ENCODE measurements around the gene CTTN.
A peak's percentile ranks its signal among the peaks of the same experiment; 100 is the strongest.

The CTTN gene

DNA sequence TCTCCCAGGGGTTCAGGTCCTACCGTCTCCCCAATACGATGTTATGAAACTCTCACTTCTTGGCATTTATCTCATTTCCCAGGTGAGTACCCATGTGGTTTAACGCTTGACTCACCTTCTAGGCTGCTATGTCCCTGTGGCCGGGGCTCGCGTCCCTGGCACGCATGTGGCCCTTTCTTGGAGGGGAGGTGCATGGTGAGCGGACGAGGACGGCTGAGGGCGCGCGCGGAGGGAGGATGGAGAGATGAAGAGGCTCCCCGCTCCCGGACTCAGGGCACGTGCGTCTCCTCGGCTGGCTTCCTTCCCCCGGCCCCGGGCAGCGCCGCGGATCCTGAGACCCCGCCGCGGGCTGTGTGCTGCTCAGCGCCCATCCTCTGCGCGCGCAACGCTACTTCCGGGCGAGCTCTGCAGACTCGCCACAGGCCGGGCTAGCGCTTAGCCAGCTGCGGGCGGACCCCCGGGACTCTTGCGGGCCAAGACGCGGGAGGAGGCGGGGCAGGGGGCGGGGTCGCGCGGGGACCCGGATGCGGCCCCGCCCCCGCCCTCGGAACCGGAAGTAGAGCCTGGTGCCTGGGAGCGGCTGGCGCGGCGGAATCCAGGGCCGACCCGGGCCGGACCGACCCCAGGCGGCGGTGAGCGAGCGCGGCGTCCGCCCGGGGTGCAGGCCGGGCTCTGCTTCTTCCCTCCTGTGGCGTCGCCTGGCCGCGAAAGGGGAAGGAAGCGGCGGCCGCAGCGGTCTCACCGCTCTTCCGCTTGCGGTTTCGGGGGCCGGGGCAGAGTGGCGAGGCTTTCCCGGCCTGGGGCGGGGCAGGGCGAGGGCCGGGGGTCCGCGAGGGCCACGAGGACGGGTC, at the start of gene CTTN:
Gene CTTN (plus strand): TSS at position 547 of the 851 bp plus-strand sequence. CDS start 8,769 bp downstream, outside the sequence.
- Histone ChIP-seq H3K4me3 (peak within 1 kb of the TSS; percentile 49 to 91 (median 71)), H3K27ac (peak within 1 kb of the TSS; percentile 46 to 97 (median 91))

DNA sequence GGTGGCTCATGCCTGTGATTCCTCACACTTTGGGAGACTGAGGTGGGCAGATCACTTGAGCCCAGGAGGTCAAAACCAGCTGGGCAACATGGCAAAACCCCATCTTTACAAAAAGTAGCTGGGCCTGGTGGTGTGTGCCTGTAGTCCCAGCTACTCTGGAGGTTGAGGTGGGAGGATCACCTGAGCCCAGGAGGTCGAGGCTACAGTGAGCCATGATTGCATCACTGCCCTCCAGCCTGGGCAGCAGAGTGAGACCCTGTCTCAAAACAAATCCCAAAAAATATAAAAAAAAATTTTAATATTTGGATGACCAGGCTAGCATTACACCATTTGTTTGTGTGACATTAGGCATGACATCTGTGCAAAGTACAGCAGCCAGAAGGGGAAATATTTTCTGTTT, 49.7 kb upstream of the CTTN start:
- Histone ChIP-seq H3K27ac (no peak overlapping the region), H3K4me3 (no peak overlapping the region)

DNA sequence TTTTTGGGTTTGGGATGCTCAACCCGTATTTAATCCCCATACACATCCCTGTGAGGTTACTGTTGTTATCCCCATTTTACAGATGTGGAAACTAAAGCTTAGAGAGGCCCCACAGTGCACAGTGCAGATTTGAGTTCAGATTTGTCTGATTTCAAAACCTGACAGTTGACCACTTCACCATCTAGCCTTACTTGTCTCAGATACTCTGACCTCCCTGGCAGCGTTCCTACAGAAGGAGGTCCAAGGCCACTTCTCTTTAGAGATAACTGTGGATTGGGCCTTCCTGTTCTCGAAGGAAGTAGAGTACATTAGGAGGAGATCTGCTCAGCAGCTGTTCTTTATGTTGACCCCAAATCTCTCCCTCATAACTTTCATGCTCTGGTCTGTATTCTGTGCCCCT, 46.7 kb upstream of the CTTN start:
- H3K27ac ChIP-seq = no peak overlapping the region

DNA sequence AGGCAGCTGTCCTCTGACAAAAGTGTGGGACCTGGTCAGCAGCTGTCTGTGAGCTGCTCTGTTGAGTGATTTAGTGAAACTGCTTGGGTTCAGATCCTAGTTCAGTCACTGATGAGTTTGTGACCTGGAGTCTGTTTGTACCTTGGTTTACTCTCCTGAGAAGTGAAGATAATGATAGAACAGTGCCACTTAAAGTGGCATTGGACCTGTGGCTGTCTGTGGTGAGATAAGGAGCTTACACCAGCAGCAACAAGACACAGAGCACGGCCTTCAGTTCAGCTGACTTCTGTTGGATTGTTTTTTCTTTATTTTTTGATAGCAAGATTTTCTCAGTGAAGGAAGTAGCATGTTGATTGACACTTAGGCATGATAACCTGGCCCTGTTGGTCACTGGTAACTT, 46.2 kb upstream of the CTTN start:
- Histone ChIP-seq H3K4me3 (no peak overlapping the region), H3K27ac (no peak overlapping the region)

More for the DNA sequence above, 46.7 kb upstream of the CTTN start:
- H3K4me3 ChIP-seq = no peak overlapping the region

DNA sequence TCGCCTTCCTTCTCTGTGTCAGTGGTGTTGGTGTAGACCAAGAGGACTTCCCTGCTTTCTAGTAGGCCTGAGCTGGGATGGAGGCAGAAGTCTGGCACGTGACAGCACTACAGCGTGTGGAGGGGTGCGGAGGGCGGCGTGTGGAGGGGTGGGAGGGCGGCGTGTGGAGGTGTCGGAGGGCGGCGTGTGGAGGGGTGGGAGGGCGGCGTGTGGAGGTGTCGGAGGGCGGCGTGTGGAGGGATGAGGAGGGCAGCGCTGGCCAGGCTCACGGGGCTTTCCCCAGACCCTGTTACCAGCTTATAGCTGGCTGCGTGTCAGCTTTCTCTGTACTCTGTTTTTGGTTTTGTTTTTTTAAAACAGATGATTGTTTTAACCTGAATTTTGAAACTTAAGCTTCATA, 45.7 kb upstream of the CTTN start:
- no peak overlapping the region for H3K4me3 ChIP-seq
- no peak overlapping the region for H3K27ac ChIP-seq

DNA sequence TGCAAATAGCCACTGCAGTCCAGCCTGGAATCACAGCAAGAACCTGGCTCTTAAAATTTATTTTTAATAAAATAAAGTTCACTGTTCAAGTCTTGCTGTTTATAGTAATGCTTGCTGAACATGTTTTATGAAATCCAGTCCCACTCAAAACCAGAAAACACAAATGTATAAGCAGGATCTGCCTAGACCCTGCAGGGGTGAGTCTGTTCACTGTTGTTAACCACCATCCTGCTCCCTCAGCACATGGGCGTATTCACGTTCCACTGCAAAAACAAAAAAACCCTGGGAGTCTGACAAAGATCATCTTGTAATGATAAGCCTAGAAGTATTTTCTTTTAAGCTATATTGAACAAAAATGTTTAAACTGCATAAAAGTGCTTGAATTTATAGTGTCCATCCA, 45.0 kb upstream of the CTTN start:
- no peak overlapping the region for H3K4me3 ChIP-seq
- H3K27ac ChIP-seq = no peak overlapping the region

DNA sequence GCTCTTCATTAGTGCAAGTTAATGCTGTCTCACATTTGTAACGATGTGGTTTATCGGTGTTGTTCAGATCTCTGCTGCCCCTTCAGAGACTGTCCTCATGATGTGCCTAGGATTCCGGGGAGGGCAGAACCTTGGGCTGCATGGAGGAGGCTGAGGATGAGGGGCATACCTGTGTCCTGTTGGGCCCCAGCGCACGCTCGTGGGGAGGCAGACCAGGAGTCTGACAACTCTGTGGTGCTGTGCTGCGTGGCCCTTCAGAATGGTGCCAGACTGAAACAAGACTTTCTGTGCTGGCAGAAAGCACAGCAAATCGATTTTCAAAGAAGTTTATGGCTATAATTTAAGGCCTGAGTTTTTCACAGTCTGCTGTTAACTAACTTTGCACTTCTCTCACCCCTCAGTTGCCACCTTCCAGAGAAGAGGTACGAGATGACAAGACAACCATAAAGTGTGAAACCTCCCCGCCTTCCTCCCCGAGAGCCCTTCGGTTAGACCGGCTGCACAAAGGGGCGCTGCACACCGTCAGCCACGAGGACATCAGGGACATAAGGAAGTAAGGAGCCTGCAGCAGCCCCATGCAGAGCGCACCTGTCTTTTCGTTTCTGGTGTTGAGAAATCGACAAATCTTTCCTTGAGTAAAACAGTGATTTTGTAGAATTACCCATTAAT, 44.3 kb upstream of the CTTN start:
- H3K27ac ChIP-seq = no peak overlapping the region

DNA sequence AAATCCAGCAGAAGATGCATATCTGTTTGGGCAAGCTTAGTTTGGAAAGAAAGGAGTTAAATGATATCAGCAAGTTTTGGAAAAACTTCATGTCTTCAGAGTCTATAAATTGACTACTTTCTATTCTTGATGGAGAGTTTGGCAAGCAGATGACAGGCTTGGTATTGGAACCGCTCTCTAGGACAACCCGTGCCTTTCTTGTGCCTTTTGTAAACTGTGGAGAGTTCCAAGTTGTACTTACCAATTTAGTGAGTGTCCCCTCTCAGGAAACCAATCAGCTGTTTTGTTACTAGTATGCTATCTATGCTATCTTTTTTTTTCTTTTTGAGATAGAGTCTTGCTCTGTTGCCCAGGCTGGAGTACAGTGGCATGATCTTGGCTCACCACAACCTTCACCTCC, 43.7 kb upstream of the CTTN start:
- Histone ChIP-seq H3K27ac (no peak overlapping the region), H3K4me3 (no peak overlapping the region)

More for the DNA sequence above, 44.3 kb upstream of the CTTN start:
- H3K4me3 ChIP-seq = no peak overlapping the region

DNA sequence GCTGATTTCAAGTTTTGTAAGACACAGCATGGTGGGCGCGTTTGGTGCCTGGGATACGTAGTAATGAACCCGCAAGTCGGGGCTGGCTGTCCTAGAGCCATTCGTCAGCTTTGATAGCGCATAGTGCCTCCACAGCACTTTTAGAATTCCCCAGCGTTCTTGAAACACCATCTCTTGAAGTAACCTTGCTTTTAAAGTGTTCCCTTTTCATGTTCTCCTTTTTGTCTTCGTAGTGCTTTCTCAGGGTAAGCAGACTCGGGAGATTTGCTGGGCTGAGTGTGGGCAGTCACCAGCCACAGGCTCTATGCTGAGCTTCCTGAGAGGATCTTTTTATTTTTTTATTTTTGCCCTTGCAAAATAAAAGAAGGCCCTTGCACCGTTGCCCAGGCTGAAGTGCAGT, 39.6 kb upstream of the CTTN start:
- Histone ChIP-seq H3K27ac (no peak overlapping the region), H3K4me3 (no peak overlapping the region)

DNA sequence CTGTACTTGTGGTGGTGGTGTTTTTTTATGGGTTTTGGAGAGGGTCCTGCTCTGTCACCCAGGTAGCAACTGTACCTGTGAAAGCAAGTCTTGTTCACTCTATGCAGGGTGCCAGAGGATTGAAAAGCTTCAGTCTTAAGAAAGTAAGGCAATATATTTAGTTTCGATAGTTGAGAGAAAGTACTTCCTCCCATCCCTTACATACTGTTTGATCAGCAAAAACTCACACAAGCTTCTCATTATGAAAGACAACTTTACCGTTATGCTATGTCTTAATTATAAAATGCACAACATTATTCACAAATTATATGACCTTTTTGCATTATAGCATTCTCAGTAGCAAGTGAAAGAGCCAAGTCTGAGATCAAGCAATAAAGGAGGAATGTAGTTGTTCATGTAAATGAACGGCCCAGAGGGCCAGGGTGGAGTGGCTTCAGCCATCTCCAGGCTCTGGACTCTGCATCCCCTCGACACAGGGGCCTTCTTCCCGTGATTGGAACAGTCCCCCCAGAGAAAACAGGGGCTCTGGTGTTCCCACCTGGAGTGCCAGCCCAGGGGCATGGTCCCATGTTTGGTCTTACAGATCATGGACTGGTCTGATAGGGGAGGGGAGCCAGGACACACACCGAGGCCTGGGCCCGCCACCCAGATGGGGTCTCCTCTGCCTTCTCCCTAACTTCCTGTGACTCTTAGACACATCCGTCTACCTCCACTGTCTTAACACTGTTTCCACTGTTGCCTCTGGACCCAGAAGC, 38.7 kb upstream of the CTTN start:
- H3K27ac ChIP-seq = no peak overlapping the region
- no peak overlapping the region for H3K4me3 ChIP-seq

DNA sequence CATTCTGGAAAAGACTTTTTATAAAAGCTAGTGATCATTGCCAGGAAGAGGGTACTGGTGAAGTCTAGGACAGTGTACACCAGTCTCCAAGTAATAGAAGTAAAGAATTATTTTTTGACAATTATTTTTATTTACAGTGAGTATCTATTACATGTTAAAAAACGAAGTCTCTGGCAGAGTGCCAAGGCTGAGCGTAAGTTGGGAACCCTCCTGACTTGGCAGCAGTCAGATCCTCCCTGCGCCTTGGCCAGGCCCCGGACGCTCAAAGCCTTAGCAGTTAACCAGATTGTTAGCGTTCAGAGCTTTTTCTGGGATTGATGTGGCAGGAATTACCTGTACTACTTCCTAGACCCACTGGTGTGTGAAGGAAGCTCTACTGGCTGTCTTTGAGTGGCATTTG, 38.1 kb upstream of the CTTN start:
- no peak overlapping the region for H3K4me3 ChIP-seq
- H3K27ac ChIP-seq = no peak overlapping the region

DNA sequence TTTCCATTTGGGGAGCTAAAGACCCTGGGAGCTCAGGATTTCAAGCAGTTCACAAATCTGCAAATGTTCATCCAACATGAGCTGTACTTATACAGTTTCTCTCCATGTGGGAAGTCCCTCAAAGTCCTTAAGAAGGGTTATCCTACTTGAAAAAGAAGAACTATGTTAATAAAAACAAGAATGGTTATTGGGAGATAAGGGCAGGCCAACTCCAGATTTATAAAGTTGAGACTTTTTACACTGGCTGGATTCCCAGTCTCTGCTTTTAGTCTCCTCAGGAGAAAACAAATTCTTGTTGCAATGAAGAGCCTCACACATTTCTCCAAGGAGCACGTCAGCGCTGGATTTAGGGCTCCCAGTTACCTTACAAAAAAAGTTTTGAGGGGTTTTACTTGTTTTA, 34.2 kb upstream of the CTTN start:
- Histone ChIP-seq H3K4me3 (no peak overlapping the region), H3K27ac (no peak overlapping the region)

DNA sequence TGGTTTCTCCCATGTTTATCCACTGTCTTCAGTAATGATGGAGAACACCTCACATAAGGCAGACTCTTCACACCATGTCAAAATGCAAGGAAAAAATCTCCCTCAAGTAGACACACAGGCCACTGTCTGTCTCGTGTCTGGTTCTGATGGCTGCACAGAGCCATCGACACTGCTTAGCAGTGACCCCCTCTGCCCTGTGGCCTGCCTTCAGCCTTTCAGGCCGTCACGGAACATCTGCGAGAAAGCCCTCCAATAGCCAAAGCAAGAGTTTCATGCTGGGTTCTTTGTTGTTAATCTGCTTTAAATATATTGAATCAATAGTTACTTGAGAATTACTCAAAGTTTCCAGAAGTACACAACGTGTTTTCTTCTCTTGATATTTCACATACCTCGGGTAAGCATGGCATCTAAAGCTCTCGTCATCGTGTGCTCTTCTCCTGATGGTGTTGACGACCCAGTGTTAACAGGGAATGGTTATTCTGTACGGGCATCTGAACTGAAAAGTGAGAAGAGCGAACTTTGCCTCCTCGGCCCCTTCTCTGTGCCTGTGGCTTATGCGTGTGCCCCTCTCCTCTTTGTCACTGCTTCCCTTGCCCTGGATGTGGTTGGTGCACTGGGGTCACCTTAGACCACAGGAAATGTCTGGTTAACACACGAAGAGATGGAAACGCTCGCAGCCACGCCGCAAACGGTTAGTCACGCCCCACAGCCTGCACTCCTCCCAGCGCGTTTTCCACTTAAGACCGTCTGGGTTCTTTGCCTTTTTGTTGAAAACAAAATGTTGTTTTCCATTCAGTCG, 33.4 kb upstream of the CTTN start:
- no peak overlapping the region for H3K4me3 ChIP-seq
- H3K27ac ChIP-seq = no peak overlapping the region

DNA sequence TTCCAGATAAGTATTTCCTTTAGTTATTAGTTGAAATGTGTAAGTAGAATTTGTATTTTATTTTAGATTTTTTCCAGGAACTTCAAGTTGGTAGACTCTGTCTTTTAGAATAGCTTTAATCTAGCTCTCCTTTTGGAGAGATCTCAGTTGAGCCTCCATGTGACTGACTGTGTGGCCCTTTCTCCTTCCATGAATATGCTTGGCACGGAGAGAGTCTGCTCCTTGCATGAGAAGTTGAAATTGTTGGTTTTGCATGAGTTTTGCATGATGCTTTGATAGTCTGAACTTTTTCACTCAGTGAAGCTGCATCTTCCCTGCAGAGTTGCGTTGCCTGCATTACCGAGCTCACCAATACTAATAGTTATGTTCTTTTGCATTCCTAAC, 32.8 kb upstream of the CTTN start:
- Histone ChIP-seq H3K27ac (no peak overlapping the region), H3K4me3 (no peak overlapping the region)

DNA sequence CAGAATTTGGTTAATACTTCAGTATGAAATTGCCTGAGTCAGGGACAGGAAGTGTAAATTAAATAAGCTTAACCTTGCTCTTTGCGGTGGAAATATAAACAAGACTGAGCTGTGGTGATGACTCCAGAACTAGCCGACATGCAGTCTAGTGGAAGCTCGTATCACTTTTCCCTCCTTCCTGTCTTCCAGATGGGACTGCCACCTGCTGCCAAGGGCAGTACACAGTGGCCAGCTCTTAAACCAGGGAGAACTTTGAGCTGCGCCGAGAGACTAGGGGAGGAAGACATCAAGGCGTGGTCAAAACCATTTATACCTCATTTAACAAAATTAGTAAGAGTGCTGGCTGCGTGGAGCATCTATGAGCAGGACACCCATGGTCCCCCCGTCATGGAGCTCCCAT, 31.3 kb upstream of the CTTN start:
- Histone ChIP-seq H3K4me3 (no peak overlapping the region), H3K27ac (no peak overlapping the region)

DNA sequence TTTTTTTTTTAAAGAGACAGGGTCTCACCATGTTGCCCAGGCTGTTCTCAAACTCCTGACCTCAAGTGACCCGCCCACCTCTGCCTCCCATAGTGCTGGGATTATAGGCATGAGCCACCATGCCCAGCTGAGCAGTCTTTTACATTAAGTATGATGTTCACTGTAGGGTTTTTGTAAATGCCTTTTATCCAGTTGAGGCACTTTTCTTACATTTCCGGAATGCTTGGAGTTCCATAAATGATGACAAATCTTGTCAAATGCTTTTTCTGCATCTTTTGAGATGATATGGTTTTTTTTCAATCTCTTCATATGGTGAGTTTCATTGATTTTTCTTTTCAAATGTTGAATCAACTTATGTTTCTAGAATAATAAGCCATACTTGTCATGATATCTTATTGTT, 29.4 kb upstream of the CTTN start:
- H3K27ac ChIP-seq = no peak overlapping the region
- H3K4me3 ChIP-seq = no peak overlapping the region

DNA sequence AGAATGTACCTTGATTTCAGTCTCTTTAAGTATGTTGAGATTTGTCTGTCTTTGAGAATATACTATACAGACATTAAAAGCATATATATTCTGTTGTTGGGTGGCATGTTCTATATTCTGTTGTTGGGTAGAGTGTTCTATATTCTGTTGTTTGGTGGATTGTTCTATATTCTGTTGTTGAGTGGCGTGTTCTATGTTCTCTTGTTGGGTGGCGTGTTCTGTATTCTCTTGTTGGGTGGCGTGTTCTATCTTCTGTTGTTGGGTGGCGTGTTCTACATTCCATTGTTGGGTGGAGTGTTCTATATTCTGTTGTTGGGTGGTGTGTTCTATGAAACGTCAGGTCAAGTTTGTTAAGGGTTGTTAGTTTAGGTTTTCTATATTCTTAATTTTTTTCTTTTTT, 27.1 kb upstream of the CTTN start:
- Histone ChIP-seq H3K4me3 (no peak overlapping the region), H3K27ac (no peak overlapping the region)

DNA sequence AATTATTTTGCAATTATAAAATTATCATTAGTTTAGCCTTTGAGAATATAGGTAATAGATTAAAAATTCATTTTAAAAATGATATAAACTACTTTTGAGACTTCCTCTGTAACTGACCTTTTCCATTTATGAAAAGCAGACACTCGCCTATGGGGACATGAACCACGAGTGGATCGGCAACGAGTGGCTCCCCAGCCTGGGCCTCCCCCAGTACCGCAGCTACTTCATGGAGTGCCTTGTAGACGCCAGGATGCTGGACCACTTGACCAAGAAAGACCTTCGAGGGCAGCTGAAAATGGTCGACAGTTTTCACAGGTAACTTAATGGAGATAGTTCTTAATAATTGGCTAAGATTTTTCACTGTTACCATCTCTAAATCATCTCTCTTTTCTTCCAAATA, 26.3 kb upstream of the CTTN start:
- no peak overlapping the region for H3K4me3 ChIP-seq

DNA sequence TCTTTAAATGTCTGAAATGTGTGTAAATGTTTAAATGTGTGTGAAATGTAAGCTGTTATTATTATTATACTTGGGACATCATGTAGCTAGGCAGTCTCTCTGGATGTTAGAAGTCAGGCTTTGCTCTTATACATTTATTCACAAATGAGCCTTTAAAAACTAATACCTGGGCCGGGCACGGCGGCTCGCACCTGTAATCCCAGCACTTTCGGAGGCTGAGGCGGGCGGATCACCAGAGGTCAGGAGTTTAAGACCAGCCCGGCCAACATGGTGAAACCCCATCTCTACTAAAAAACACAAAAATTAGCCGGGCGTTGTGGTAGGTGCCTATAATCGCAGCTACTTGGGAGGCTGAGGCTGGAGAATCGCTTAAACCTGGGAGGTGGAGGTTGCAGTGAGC, 21.7 kb upstream of the CTTN start:
- no peak overlapping the region for H3K4me3 ChIP-seq
- no peak overlapping the region for H3K27ac ChIP-seq

More for the DNA sequence above, 26.3 kb upstream of the CTTN start:
- H3K27ac ChIP-seq = no peak overlapping the region

DNA sequence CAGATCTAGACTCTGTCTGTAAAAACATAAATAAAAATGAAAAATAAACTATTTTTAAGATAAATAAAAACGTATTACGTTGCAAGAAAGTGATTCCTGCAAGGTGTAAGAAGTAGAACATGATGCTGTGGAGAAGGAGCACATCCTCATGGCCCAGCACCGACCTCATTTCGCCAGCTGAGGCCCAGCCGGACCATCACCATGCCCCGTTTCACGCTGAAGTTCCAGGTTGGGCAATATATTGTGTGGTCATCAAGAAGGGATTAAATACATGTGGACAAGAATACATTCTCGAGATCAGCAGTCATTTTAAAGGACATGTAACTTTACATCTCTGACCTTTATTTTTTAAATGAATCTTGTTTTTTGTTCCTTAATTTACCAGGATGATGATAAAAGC, 20.7 kb upstream of the CTTN start:
- no peak overlapping the region for H3K27ac ChIP-seq
- no peak overlapping the region for H3K4me3 ChIP-seq
